Breast epithelium (tissue), 4 donors: ENCODE measurements around the gene FAM234A. TPM values are rescaled to one million over a fixed set of nuclear protein-coding genes. Genes with fewer than 3 reads are reported as not detected.

Source experiments
- DNase-seq, 2 donors: peaks; one replicate each; pipeline ENCODE4 v3.0.0-alpha.2; 2019; ENCODE audit warnings: low spot score in 2 of 2
- H3K27ac ChIP-seq, 2 donors: fragments of 200-600 bp; sonication (generic) in 1 of 2; one replicate each; pipeline ENCODE4 v1.5.1; 2016 to 2019; ENCODE audit warnings: mild to moderate bottlenecking in 1 of 2
- H3K27me3 ChIP-seq, 2 donors: fragments of 200-600 bp; sonication (generic) in 1 of 2; one replicate each; pipeline versions ENCODE4 v1.5.1 to v1.6.0; 2017 to 2019; ENCODE audit warnings: control low read depth in 1 of 2, mild to moderate bottlenecking in 1 of 2
- H3K36me3 ChIP-seq: fragments of 200-600 bp; one replicate; pipeline ENCODE4 v1.5.1; 2019
- H3K4me1 ChIP-seq, 2 donors: fragments of 200-600 bp; sonication (generic); one replicate each; pipeline ENCODE4 v1.5.1; 2016 to 2019; ENCODE audit warnings: control low read depth in 1 of 2
- H3K4me3 ChIP-seq, 3 donors: fragments of 200-600 bp; sonication (generic); 1 replicate in 2 of 3; 2 replicates in 1 of 3; pipeline ENCODE4 v1.5.1; 2016 to 2019; ENCODE audit warnings: mild to moderate bottlenecking in 3 of 3, moderate library complexity in 2 of 3
- H3K9me3 ChIP-seq, 2 donors: fragments of 200-600 bp; sonication (generic) in 1 of 2; one replicate each; pipeline ENCODE4 v1.5.1; 2016 to 2019; ENCODE audit warnings: control low read depth in 1 of 2
- CTCF ChIP-seq, 3 donors: fragments of 450-650 bp; IDR thresholded peaks; one replicate each; pipeline ENCODE4 v1.5.1; 2016 to 2017; ENCODE audit warnings: antibody characterized with exemption in 3 of 3, mild to moderate bottlenecking in 3 of 3, moderate library complexity in 3 of 3
- POLR2A ChIP-seq: fragments of 450-650 bp; IDR thresholded peaks from one replicate; pipeline ENCODE4 v1.6.1; 2016; ENCODE audit warnings: antibody characterized with exemption, mild to moderate bottlenecking, moderate library complexity
- POLR2AphosphoS5 ChIP-seq, 3 donors: sonication (generic); formaldehyde crosslinking; IDR thresholded peaks; one replicate each; pipeline ENCODE4 v1.6.1; 2017; ENCODE audit warnings: antibody characterized with exemption in 3 of 3
- intact Hi-C: fragments of 100-400 bp; cut with DNase I; formaldehyde crosslinking; loops from one replicate; pipeline ENCODE4 v1.15.1; 2023; ENCODE audit warnings: low total_unique reads
- total RNA-seq, 3 donors: library from RNA; depleted of rRNA; stranded (reverse); fragments of >200 nt; gene quantifications; one replicate each; pipeline ENCODE4 v1.1.0, GENCODE V29; 2016

FAM234A gene
- total RNA-seq, 3 donors from 2014 or later, result 40.6 to 69.3 (median 44.1) TPM

GRCh38 chr16:290681-291405 is 56.2 kb downstream of the FAM234A start:
- H3K4me1 ChIP-seq, result no peaks in the 10 kb centered on the region
- H3K36me3 ChIP-seq, result peaks cover 7% of the 10 kb centered on the region
- no peak for DNase-seq
- H3K4me3 ChIP-seq, result no peak overlapping the region
- intact Hi-C loops, result no loop called here
- no peak overlapping the region for H3K27ac ChIP-seq
- TF ChIP-seq CTCF (IDR thresholded peaks at IDR 0.05) (no peak), POLR2AphosphoS5 (IDR thresholded peaks at IDR 0.05) (no peak), POLR2A (no peak)
- H3K27me3 ChIP-seq, result no peaks in the 10 kb centered on the region
- H3K9me3 ChIP-seq, result no peaks in the 10 kb centered on the region

GRCh38 chr16:291539-291938 is 56.9 kb downstream of the FAM234A start:
- peaks cover 7% of the 10 kb centered on the region for H3K36me3 ChIP-seq
- no peak for DNase-seq
- H3K27ac ChIP-seq, result no peak overlapping the region
- no peak overlapping the region for H3K4me3 ChIP-seq
- no peaks in the 10 kb centered on the region for H3K27me3 ChIP-seq
- no peaks in the 10 kb centered on the region for H3K4me1 ChIP-seq
- TF ChIP-seq POLR2AphosphoS5 (IDR thresholded peaks at IDR 0.05), result no peak
- intact Hi-C loops, result no loop called here
- no peaks in the 10 kb centered on the region for H3K9me3 ChIP-seq

- peaks cover 7% of the 10 kb centered on the region for H3K36me3 ChIP-seq
Measured at GRCh38 chr16:293043-293775, 58.6 kb downstream of the FAM234A start.

GRCh38 chr16:296276-296675 is 61.7 kb downstream of the FAM234A start:
- no peak for TF ChIP-seq POLR2AphosphoS5 (IDR thresholded peaks at IDR 0.05)
- TF ChIP-seq POLR2A, result no peak
- TF ChIP-seq CTCF (IDR thresholded peaks at IDR 0.05), result no peak
- no peaks in the 10 kb centered on the region for H3K27me3 ChIP-seq
- H3K4me3 ChIP-seq, result no peak overlapping the region
- H3K36me3 ChIP-seq, result no peaks in the 10 kb centered on the region
- H3K9me3 ChIP-seq, result no peaks in the 10 kb centered on the region
- H3K27ac ChIP-seq, result no peak overlapping the region
- intact Hi-C loops, result loop anchor here (5.0 kb wide), 1 partner anchor 861 kb away; no protein-coding TSS in a partner anchor
- no peak for DNase-seq
- H3K4me1 ChIP-seq, result no peaks in the 10 kb centered on the region

More at GRCh38 chr16:293043-293775, 58.6 kb downstream of the FAM234A start:
- no peaks in the 10 kb centered on the region for H3K9me3 ChIP-seq
- intact Hi-C loops, result no loop called here
- H3K4me3 ChIP-seq, result no peak overlapping the region
- TF ChIP-seq CTCF (IDR thresholded peaks at IDR 0.05) (no peak), POLR2A (no peak), POLR2AphosphoS5 (IDR thresholded peaks at IDR 0.05) (no peak)
- H3K27me3 ChIP-seq, result no peaks in the 10 kb centered on the region
- H3K27ac ChIP-seq, result no peak overlapping the region
- no peaks in the 10 kb centered on the region for H3K4me1 ChIP-seq
- DNase-seq, result no peak

- no peaks in the 10 kb centered on the region for H3K4me1 ChIP-seq
- H3K4me3 ChIP-seq, result no peak overlapping the region
- H3K27me3 ChIP-seq, result no peaks in the 10 kb centered on the region
- no peak overlapping the region for H3K27ac ChIP-seq
- no peak for DNase-seq
- intact Hi-C loops, result loop anchor here (5.0 kb wide), 1 partner anchor 860 kb away; no protein-coding TSS in a partner anchor
- no peak for TF ChIP-seq POLR2AphosphoS5 (IDR thresholded peaks at IDR 0.05)
- no peak for TF ChIP-seq POLR2A
- no peak for TF ChIP-seq CTCF (IDR thresholded peaks at IDR 0.05)
- H3K36me3 ChIP-seq, result no peaks in the 10 kb centered on the region
- no peaks in the 10 kb centered on the region for H3K9me3 ChIP-seq
Measured at GRCh38 chr16:296806-297510, 62.3 kb downstream of the FAM234A start.
